HG03354 (cell line): ENCODE data around the gene SLC16A7.
"Not testable (repeated sequence)": the region's sequence is repeated elsewhere in the genome, so short reads cannot be mapped to it uniquely, and the experiment has no call there.

ENCODE experiments used
- ATAC-seq: cut with Tn5 transposase; IDR thresholded peaks from one replicate; pipeline ENCODE4 v1.9.1; 2021; ENCODE audit warnings: mild to moderate bottlenecking; ENCODE audit not compliant: unreplicated experiment, poor library complexity, severe bottlenecking

SLC16A7 gene

DNA sequence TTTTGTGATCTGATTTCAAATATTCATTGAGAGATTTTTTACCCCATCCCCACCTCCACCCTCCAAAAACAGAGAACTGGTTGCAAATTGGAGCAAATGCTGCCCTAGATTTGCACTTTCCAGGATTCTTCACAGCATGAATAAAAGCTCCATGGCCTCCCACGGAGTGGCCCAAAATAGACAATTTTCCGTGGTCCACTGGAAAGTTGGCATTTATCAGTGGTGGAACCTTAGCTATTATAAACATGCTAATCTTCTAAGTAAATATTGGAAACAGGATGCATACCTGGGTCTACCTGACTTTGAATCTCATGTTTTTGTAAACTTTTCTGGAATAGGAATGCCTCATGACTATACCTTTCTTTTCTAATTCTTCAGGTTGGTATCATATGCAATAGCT, 123.9 kb downstream of the SLC16A7 start:
- ATAC-seq, result no peak

DNA sequence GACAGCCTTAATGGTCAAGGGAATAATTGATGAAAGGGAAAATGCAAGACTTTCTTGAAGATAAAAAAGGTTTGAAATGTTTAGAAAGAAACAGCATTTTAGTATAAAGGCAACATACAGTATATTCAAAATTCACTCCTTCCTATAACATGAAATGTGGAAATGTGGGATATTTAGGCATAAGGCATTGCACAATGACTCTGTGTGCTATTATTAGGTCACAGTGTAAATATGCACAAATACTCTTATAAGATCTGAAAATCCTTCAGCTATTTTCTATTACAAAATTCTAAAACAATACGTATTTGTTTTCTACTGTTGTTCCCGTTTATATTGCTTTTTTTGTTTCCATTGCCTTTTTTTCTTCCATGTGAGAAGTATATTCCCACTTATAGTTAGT, 127.7 kb downstream of the SLC16A7 start:
- ATAC-seq, result no peak

DNA sequence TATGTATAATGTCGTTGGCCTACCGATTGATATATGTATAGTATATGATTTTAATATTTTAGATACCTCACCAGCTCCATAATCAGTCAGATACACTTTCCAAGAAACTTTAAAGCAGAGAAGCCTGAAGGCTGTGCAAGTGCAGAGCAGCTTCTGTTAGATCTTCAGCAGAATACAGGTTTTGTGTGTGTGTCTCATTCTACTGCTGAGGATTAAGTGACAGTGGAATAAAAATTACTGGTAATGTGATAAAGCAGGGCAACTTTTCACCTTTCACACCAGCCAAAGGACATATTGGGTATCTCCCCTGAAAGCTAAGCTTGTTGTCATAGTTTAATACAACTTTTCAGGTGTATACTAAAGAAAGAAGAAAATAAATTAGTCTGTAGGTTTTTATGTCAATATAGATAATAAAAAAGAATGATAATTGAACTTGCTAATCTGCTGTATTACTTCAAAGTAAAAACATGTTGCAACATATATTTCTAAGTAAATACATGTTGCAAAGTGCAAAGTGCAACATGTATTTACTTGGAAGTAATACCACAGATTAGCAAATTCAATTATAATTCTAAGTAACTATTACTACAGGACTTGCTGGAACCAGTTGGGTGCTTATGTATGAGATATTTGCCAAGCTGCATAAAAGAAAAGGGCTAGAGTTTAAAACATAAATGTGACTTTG, 128.3 kb downstream of the SLC16A7 start:
- no peak for ATAC-seq

DNA sequence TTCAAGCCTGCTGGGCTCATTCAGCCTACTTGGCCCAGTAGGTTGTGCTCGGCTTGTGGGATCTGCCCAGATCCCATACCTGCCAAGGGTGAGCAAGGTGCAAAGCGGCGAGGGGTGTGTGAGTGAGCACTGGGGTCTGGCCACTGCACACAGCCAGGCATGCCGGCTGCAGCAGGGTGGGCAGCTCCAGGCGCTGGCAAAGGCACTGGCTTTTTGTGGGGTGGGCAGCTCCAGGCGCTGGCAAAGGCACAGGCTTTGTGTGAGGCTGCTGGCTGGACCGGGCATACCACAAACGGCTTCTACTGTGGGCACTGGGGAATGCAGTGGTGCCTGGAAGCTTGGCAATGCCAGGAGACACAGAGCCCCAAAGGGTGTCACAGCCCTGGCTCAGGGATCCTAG, 137.4 kb downstream of the SLC16A7 start:
- no peak for ATAC-seq

DNA sequence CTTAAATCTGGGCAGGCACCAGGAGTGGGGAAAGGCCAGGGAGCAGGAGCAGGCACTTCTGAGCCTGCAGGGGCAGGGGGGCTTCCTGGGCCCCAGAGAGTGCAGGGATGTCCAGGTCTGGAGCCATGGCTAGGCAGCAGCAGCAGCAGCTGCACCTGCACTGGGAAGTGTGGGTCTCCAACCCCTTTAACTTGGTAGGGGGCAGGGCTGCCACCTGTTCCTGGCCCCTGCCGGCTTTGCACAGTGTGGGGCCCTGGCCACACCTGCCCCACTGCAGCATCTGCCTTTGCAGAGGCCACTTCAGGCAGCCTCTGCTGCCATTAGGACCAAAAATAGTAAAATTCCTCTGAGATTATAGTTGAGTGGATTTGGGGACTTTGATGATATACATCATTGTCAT, 138.5 kb downstream of the SLC16A7 start:
- no peak for ATAC-seq

DNA sequence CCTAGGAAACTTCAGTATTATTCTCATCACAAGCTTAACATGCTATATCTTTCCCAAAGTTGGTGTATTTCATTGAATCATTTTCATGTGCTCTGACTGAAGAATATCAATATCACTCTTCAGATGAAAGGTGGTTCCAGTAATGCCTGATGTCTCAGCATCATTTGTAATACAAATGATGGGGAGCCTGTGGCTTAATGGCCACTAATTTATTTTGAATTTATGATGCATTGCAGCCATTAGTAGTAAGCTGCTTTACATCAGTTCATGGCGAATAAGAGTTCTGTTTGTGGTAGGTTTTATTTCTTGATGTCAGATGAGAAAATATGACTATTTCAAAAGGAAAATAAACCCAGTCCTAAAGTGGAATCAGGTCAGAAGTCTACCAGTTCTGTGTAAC, 139.4 kb downstream of the SLC16A7 start:
- no peak for ATAC-seq

DNA sequence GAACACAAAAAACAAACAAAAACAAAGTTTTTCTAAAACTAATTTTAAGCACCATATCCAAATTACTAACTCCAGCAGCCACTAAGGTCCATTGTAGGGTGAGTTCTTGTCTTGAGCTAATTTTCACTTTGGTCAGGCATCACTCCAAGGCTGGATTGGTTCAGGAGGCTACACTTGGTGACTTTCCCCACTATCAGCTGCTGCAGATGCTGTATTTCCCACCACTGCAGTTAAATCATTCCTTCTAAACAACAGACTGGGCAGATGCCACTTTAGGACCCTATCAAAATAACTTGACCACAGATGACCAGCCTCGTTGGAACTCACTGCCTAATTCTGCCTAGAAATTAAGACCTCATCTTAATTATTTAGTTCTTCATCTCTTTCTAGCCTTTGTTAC, 140.5 kb downstream of the SLC16A7 start:
- ATAC-seq, result no peak

DNA sequence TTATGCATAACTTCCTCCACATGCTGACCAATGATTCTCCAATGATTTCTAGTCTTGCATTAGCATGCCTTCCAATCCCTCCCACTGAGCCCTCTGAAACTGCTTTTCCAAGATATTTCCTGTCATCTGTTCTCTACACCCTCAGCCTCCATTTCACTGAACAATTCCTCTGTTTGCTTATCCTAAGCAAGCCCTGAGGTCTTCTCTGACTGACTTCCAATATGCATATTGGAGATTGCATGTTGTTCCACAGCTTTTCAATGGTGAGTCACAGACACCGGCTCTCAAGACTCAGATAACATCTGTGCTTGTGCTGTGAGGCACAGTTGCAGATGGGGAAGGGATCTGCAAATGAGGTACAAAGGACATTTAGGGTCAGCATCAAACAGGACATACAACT, 141.0 kb downstream of the SLC16A7 start:
- no peak for ATAC-seq

DNA sequence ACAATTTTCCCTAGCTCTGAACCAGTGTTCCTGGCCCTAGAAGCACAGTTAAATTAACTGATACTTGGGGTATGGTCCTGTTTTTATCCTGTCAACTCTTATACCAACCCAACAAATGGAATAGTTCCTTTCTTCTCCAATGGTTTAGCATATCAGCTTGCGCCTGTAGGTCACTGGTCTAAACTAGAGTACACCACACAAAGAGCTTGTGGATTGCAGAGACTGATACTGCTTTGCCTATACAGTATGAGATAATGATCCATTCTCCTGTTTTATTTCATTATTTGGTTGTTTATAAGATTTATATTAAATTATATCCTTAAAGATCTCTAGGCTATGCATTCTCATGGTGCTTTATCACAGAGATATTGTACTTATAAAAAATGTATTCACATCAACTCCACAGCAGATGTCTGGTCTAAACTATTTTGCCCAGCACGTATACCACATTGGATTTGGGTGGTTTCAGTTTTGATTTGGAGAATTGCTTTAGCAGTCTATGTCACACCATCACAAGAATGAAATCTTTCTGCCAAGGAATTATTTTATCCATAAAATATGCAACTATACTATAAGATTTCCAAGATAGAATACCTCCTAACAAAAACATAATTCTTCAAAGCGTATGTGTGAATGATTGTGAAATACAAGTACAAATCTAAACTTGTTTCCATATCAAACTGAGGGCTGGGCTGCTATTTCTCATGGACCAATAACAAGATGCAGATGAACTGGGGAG, 142.1 kb downstream of the SLC16A7 start:
- peak; percentile 74 for ATAC-seq

DNA sequence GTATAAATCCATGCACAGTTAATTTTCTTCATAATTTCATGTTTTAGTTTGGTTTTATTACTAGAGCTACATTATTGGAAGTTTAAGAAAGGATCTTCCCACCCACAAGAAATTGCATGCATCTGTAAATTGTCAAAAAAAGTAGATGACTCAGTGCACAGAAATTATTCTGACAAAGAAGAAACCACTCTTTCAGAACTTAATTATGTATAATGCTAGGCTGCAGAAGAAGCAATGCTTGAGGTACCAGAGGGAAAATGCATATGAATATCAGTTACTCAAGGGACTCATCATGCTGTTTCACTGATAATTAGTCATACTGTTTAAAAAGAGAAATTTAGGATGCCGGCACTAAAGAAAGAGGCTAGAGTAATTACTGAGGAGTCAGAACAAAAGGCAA, 147.0 kb downstream of the SLC16A7 start:
- ATAC-seq, result no peak

DNA sequence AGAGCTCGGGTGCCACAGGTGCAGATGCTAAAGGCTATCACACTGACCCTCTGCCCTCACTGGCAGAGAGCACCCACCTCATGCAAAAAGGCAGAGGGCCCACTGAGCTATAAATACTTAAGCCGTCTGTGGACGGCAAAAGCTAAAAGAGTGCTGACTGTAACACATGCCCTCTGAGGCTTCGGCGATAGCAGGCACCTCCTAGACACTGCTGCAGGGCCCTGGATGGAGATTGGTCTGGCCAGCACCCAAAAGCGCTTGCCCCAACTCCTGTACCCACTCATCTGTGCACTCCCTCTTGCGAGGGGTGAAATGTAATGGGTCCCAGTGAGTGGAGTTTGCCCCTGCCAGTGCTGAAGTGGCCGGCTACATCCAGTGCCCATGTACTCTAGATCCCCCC, 148.7 kb downstream of the SLC16A7 start:
- no peak for ATAC-seq

DNA sequence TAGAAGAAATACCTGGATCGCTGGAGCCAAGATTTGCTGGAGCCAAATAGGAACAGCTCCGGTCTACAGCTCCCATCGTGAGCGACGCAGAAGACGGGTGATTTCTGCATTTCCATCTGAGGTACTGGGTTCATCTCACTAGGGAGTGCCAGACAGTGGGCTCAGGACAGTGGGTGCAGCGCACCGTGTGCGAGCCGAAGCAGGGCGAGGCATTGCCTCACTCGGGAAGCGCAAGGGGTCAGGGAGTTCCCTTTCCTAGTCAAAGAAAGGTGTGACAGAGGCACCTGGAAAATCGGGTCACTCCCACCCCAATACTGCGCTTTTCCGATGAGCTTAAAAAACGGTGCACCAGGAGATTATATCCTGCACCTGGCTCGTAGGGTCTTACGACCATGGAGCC, 155.3 kb downstream of the SLC16A7 start:
- not testable (repeated sequence) for ATAC-seq

DNA sequence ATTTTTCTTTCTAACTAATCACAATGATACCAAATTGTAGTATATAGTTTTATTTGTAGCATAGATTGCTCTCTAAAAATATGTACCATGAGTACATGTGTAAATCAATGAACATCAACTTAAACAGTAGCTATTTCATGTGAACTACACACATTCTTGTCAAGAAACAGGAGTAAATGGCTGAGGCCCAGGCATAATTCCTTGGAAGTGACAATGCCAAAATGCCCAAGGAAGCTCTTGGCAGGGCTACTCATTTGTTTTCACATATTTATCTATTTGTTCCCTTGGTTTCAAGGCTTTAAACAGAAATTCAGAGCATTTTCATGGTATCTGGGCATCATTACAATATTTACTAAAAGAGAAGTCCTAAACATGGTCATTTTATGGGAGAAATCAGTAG, 165.7 kb downstream of the SLC16A7 start:
- no peak for ATAC-seq

DNA sequence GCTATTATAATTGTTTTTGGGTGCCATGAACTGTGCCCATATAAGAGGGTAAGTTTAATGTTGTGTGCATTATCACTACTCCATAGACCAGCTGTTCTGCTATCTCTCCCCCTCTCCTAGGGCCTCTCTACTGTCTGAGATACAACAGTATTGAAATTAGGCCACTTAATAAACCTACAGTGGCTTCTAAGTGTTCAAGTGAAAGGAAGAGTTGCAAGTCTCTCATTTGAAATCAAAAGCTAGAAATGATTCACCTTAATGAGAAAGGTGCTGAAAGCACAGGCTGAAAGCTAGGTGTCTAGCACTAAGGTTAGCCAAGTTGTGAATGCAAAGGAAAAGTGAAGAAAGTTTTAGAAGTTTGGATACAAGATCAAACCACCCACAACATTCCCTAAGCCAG, 168.0 kb downstream of the SLC16A7 start:
- peak; percentile 68 for ATAC-seq

DNA sequence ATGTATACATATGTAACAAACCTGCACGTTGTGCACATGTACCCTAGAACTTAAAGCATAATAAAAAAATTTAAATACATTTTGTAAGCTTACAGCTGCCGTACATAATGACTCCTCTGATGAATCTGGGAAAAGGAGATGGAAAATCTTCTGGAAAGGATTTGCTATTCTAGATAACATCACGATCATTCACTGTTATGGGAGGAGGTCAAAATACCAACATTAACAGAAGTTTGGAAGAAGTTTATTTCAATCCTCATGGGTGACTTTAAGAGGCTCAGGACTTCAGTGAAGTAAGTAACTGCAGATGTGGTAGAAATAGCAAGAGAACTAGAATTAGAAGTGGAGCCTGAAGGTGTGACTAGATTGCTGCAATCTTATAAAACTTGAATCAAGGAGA, 172.2 kb downstream of the SLC16A7 start:
- ATAC-seq, result no peak

DNA sequence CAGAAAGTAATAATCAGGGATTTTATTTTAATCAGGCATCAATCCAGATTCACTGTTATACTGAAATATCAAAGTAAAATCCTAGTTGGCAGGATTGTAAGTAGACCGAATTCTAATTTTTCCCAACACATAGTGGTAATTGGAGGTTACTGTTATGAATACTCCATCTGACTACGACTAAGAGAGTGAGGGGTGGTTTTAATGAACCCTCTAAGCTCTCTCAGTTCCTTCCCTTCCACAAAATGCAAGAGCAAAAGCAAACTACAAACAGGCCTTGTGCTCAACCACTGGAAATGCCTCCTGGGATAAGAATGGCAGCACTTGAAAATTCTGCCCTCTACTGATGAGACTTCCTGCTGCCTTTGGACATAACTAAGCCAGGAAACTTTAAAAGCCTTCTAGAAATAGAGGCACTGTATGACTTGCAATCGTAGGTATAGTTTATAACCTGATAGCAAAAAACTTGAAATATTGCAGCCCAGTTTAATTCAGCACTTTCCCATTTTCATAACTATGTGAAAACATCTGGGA, 184.8 kb downstream of the SLC16A7 start:
- no peak for ATAC-seq

DNA sequence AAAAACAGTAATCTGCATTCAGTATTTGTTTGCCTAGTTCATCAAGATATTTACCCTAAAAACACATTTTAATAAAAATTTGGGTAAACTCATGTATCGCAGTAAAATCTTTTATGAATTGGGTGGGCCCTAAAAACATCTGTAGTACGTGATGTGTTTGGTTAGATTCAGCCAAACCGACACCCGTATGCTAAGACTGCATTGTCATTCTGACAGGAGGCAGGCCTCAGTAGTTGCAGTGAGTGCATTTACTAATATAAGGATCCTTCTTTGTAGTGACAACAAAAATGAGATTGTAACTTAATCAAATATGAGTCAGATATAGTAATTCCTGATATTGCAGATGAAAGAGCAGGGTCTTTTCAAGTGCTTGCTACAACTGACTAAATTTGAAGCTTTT, 191.8 kb downstream of the SLC16A7 start:
- ATAC-seq, result no peak

DNA sequence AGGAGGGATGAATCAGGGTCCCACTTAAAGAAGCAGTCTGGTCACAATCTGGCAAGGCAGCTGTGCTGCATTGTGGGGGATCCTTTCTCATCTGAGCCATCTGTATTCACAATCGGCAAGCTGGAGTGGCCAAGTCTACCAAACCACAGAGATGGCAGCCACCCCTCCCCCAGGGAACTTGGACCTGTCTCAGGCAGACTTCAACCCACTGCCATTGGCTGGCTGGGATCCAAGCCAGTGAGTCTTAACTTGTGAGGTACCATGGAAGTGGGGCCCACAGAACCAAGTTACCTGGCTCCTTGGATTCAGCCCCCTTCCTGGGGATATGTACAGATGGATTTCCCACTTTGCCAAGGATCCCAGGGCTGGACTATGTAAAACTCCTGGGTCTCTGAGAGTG, 196.8 kb downstream of the SLC16A7 start:
- no peak for ATAC-seq

DNA sequence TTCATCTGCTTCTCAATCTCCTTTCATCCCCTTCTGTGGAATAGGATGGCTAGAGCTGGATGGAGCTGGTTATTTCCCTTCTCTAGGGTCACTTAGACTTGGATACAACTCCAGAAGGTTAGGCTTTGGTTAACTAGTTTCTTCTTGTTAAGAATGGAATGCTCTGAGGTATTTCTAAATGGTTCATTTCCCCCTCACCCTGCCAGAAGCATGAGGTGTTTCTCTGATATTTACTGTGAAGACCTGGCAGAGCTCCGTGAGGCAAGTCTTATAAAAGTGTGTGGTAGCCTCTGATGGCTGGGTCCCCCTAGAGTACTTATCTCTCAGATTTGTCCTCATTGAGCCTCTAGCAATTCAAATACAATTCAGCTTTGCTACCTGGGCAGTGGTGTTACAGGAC, 207.9 kb downstream of the SLC16A7 start:
- ATAC-seq, result no peak

DNA sequence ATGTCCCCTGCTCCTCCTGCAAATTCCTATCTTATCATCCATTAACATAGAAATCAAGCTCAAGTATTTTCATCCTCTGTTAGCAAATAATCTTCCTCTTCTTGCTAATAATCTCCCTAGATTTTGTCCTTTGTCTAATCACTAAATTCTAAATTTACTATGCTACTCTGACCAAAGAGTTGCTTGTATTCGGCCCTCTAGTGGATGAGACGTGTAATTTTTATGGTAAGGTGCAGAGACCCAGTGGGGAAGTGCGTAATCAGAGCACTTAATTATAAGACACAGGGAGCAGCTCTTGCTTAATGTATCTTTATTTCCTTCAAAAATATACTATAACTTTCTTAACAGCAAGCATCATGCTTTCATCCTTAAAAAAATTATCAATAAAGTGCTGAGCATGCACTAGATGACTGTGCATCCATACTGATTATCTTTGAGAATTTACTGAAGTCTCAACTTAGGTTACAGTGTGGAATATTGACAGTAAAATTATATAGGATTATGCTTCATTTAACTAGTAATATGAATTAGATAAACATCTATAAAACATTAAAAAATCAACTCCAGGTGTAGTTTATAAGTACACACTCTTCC, 212.6 kb downstream of the SLC16A7 start:
- ATAC-seq, result peak; percentile 96

DNA sequence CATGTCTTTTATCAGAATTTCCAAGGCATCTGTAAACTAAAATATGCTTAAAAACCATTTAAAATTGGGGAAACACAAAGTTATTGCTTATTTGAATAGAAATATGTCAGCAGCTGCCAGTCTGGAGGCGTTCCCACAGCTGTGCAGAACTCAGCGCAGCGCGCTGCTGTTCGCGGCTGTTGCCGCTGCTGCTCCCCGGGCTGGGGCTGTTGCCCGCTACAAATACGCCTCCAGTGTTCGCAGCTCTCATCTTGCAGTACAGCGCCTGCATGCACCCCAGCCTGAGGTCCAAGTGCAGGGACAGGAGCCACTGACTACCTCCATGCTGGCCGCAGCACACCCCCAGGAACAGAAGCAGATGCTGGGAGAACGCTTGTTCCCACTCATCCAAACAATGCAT, 216.2 kb downstream of the SLC16A7 start:
- ATAC-seq, result no peak
